Measurements from ENCODE around the gene COG3. TPM values are rescaled to one million over a fixed set of nuclear protein-coding genes. Genes with fewer than 3 reads are reported as not detected.

Gene COG3
- total and polyA plus RNA-seq, 2 donors (not counting 1 experiment from before 2014, with no cell fraction given): 24.0 to 37.5 TPM

DNA sequence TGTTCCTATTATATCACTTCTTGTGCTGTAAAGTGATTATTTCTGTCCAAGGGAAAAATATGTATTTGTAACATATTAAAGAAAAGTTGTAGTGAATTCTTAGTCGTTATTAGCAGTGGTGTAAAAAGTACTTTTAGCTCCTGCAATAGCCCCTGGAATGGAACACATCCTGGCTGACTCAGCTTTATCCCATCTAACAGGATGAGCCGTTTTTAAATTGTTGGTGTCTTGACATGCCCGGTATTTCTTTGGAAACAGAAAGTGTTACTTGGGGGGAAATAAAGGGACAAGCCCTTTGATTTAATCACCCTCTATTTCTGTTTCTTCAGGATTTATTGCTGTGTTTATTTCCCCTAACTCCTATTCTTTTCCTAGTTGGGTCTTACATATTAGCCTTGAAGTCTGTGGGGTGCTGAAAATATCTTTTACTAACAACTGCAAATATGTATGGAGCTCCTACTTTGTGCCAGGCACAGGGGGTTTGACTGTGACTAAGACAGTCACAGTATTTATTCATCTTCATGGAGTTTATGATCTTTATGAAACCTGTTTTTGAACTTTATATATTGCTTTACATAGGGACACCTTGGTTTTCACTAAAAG is 17.9 kb downstream of the COG3 start:
- H3K4me2 ChIP-seq (ENCODE audit: extremely low read depth, insufficient read depth, low read length): no peak overlapping the region
- peak; percentile 39 to 47 for DNase-seq (ENCODE audit: low read depth in 2 of 2)
- H2AFZ ChIP-seq (ENCODE audit: low read length): no peak overlapping the region
- no peaks in the 10 kb centered on the region for H3K79me2 ChIP-seq (ENCODE audit: control insufficient read depth, insufficient read depth, low read length)
- H3K27me3 ChIP-seq (ENCODE audit: control insufficient read depth, insufficient read depth, low read length): no peaks in the 10 kb centered on the region
- H3K4me1 ChIP-seq (ENCODE audit: control insufficient read depth, extremely low read depth, insufficient read depth, low read length): no peaks in the 10 kb centered on the region
- TF ChIP-seq, protein P1, sequence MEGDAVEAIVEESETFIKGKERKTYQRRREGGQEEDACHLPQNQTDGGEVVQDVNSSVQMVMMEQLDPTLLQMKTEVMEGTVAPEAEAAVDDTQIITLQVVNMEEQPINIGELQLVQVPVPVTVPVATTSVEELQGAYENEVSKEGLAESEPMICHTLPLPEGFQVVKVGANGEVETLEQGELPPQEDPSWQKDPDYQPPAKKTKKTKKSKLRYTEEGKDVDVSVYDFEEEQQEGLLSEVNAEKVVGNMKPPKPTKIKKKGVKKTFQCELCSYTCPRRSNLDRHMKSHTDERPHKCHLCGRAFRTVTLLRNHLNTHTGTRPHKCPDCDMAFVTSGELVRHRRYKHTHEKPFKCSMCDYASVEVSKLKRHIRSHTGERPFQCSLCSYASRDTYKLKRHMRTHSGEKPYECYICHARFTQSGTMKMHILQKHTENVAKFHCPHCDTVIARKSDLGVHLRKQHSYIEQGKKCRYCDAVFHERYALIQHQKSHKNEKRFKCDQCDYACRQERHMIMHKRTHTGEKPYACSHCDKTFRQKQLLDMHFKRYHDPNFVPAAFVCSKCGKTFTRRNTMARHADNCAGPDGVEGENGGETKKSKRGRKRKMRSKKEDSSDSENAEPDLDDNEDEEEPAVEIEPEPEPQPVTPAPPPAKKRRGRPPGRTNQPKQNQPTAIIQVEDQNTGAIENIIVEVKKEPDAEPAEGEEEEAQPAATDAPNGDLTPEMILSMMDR (conservative IDR thresholded peaks at IDR 0.05 in 1 of 2, IDR thresholded peaks at IDR 0.05 in 1 of 2; ENCODE audit: low read depth in 1 of 2, low read length in 2 of 2): no peak
- no peak for TF ChIP-seq EZH2 (IDR thresholded peaks at IDR 0.05; ENCODE audit: low read length, missing control alignments)
- no peaks in the 10 kb centered on the region for H4K20me1 ChIP-seq (ENCODE audit: control insufficient read depth, extremely low read depth, insufficient read depth, low read length)
- H3K9ac ChIP-seq (ENCODE audit: insufficient read depth, low read length): no peak overlapping the region
- no peaks in the 10 kb centered on the region for H3K9me3 ChIP-seq (ENCODE audit: control insufficient read depth, insufficient read depth, low read depth, low read length)
- no peak overlapping the region for H3K27ac ChIP-seq (ENCODE audit: insufficient read depth, low read length)
- no peak overlapping the region for H3K4me3 ChIP-seq (replicated peaks in 1 of 4; ENCODE audit: control extremely low read depth in 1 of 4, insufficient read depth in 1 of 4, low read depth in 3 of 4, low read length in 4 of 4)
- H3K36me3 ChIP-seq (ENCODE audit: control insufficient read depth, insufficient read depth, low read length): peaks cover 6% of the 10 kb centered on the region

DNA sequence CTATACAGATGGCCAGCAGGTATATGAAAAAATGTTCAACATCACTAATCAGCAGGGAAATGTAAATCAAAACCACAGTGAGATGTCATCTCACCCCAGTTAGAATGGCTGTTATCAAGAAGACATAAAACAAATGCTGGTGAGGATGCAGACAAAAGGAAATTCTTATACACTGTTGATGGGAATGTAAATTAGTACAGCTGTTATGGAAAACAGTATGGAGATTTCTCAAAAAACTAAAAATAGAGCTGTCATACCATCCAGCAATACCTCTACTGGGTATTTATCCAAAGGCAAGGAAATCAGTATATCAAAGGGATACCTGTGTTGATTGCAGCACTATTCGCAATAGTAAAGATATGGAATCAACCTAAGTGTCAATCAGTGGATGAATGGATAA is 22.9 kb downstream of the COG3 start:
- H3K9ac ChIP-seq (ENCODE audit: insufficient read depth, low read length): no peak overlapping the region
- no peaks in the 10 kb centered on the region for H4K20me1 ChIP-seq (ENCODE audit: control insufficient read depth, extremely low read depth, insufficient read depth, low read length)
- no peak overlapping the region for H3K27ac ChIP-seq (ENCODE audit: insufficient read depth, low read length)
- H3K27me3 ChIP-seq (ENCODE audit: control insufficient read depth, insufficient read depth, low read length): no peaks in the 10 kb centered on the region
- TF ChIP-seq EZH2 (IDR thresholded peaks at IDR 0.05; ENCODE audit: low read length, missing control alignments): no peak
- TF ChIP-seq, protein P1 (conservative IDR thresholded peaks at IDR 0.05 in 1 of 2, IDR thresholded peaks at IDR 0.05 in 1 of 2; ENCODE audit: low read depth in 1 of 2, low read length in 2 of 2): no peak
- H3K79me2 ChIP-seq (ENCODE audit: control insufficient read depth, insufficient read depth, low read length): no peaks in the 10 kb centered on the region
- H3K4me3 ChIP-seq (replicated peaks in 1 of 4; ENCODE audit: control extremely low read depth in 1 of 4, insufficient read depth in 1 of 4, low read depth in 3 of 4, low read length in 4 of 4): no peak overlapping the region
- H3K4me2 ChIP-seq (ENCODE audit: extremely low read depth, insufficient read depth, low read length): no peak overlapping the region
- peaks cover 12% of the 10 kb centered on the region for H3K36me3 ChIP-seq (ENCODE audit: control insufficient read depth, insufficient read depth, low read length)
- H3K9me3 ChIP-seq (ENCODE audit: control insufficient read depth, insufficient read depth, low read depth, low read length): no peaks in the 10 kb centered on the region
- no peaks in the 10 kb centered on the region for H3K4me1 ChIP-seq (ENCODE audit: control insufficient read depth, extremely low read depth, insufficient read depth, low read length)
- H2AFZ ChIP-seq (ENCODE audit: low read length): no peak overlapping the region
- DNase-seq (ENCODE audit: low read depth in 2 of 2): no peak

DNA sequence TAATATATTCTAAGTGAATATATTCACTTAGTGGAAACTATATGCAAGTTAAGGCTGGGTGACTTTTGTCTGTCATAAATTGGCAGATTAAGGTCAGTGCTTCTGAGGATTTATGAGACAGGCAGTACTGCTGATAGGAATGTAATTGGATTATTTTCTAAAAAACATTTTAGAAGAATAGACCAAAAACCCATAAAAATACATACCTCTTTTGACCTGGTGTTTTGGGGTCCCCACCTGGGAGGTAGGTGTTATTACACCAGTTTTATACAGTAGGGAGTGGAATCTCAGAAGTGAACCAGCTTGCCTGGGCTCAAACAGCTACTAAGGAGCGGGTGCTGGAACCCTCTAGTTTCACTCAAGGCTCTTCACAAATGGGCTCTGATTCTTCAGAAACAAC is 25.3 kb downstream of the COG3 start:
- Histone ChIP-seq H3K9me3 (ENCODE audit: control insufficient read depth, insufficient read depth, low read depth, low read length) (no peaks in the 10 kb centered on the region), H3K79me2 (ENCODE audit: control insufficient read depth, insufficient read depth, low read length) (no peaks in the 10 kb centered on the region), H2AFZ (ENCODE audit: low read length) (no peak overlapping the region), H3K4me3 (replicated peaks in 1 of 4; ENCODE audit: control extremely low read depth in 1 of 4, insufficient read depth in 1 of 4, low read depth in 3 of 4, low read length in 4 of 4) (no peak overlapping the region), H3K27ac (ENCODE audit: insufficient read depth, low read length) (no peak overlapping the region), H3K9ac (ENCODE audit: insufficient read depth, low read length) (no peak overlapping the region), H3K27me3 (ENCODE audit: control insufficient read depth, insufficient read depth, low read length) (no peaks in the 10 kb centered on the region), H3K4me1 (ENCODE audit: control insufficient read depth, extremely low read depth, insufficient read depth, low read length) (no peaks in the 10 kb centered on the region), H3K36me3 (ENCODE audit: control insufficient read depth, insufficient read depth, low read length) (peaks cover 12% of the 10 kb centered on the region), H3K4me2 (ENCODE audit: extremely low read depth, insufficient read depth, low read length) (no peak overlapping the region), H4K20me1 (ENCODE audit: control insufficient read depth, extremely low read depth, insufficient read depth, low read length) (no peaks in the 10 kb centered on the region)
- TF ChIP-seq EZH2 (IDR thresholded peaks at IDR 0.05; ENCODE audit: low read length, missing control alignments): no peak
- TF ChIP-seq, protein P1 (conservative IDR thresholded peaks at IDR 0.05 in 1 of 2, IDR thresholded peaks at IDR 0.05 in 1 of 2; ENCODE audit: low read depth in 1 of 2, low read length in 2 of 2): no peak
- DNase-seq (ENCODE audit: low read depth in 2 of 2): no peak

Measured in fibroblast of lung (primary cell).